Stimulated activated CD8-positive, alpha-beta memory T cell treated with anti-CD3 and anti-CD28 coated beads, Interleukin-15, amount 100 ng/mL, for 48 hours (primary cell): ENCODE measurements around the gene CST7.
A peak's percentile ranks its signal among the peaks of the same experiment; 100 is the strongest.
"Not testable (repeated sequence)": the region's sequence is repeated elsewhere in the genome, so short reads cannot be mapped to it uniquely, and the experiment has no call there.

Experiments used
- DNase-seq, 2 donors: peaks; one replicate each; pipeline ENCODE4 v3.0.0-alpha.2; 2020; ENCODE audit warnings: low read depth in 2 of 2

Gene CST7, protein sequence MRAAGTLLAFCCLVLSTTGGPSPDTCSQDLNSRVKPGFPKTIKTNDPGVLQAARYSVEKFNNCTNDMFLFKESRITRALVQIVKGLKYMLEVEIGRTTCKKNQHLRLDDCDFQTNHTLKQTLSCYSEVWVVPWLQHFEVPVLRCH

DNA sequence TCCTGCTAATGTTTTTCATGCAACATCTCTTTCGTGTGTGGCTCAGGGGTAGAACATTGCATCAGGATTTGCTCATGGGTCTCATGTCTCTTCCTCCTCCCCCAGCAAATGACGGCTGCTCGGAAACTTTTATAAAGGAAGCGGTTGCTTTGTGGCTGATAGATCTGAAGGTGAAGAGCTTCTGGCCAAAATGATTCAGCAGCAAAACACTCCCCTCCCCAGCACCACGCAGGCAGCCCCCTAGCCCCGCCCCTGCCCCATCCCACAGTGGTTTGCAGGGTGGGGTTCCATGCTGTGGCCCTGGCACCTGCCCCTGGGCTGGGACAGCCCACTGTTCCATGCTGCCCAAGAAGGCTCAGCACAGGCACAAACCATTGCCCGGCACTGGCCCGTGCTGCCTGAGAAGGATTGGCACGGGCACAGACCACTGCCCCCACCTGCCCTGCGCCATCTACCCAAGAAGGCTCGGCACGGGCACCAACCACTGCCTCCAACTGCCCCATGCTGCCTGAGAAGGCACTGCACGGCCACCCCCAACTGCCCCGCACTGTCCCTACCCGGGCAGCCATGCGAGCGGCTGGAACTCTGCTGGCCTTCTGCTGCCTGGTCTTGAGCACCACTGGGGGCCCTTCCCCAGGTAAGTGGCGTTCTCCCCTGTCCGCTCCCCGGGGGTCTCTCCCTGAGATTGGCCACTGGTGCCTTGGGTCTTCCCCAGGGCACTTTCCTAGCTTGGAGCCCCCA, at the start of gene CST7:
Gene CST7, plus strand, starts transcription at position 331 of the 741 bp plus-strand sequence. Its CDS starts 237 bp downstream, at position 568.
- DNase-seq, result peak; percentile 86 to 89

GRCh38 chr20:24906806-24907205, 42.3 kb upstream of the CST7 start:
- no peak for DNase-seq

- no peak for DNase-seq
Measured at GRCh38 chr20:24908642-24909041, 40.4 kb upstream of the CST7 start.

DNA sequence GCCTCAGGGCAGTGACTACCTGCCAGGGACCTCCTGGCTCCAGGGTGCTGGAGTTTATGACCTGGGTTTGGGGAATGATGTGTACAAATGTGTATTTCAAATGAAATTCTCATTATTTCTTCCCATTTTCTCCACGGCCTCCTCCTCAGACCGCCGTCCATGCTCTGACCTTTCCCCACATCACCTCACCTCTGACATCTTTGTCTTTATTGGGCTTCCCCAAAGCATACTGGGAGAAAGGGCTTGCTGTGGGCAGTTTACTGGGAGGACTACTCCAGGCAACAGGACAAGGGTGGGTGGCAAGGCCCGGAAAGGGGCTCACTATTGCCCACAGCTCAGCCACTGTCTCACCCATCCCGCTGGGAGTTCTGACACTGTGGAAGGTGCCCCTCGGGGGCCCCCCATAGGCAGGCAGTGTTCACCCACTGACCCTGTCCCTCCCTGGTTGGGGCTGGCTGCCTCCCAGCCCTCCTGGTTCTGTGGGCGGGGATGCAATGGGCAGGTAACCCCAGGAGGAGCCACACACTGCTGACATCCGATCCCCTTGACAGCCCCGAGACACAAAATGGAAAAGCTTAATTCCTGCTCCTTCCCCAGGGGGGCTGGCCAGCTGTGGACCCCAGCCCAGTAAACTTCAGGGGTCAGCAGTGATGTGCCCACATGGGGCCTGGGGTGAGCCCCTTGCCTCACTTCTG, 39.8 kb upstream of the CST7 start:
- no peak for DNase-seq

DNA sequence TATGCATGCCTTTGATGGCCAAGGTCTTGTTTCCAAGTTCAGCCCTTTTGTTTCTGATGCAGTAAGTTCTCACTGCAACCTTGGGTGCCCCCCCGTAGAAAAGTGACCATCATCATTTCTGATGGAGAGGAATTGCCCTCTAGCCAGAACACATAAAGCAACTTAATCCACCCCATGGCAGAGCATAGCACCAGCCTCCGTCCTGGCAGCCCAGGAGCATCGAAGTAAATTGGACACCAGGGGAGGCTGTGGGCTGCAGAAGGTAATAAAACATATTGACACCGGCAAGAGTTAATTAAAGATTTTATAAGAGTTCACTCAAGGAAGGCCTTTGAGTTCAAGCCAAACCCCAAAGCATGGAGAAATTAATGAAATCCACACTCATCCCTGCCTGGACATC, 39.2 kb upstream of the CST7 start:
- DNase-seq, result no peak

GRCh38 chr20:24910461-24910860, 38.6 kb upstream of the CST7 start:
- no peak for DNase-seq

GRCh38 chr20:24911461-24911860, 37.6 kb upstream of the CST7 start:
- DNase-seq, result no peak

GRCh38 chr20:24912397-24913075, 36.5 kb upstream of the CST7 start:
- DNase-seq, result no peak

GRCh38 chr20:24913076-24913628, 35.9 kb upstream of the CST7 start:
- no peak for DNase-seq

DNA sequence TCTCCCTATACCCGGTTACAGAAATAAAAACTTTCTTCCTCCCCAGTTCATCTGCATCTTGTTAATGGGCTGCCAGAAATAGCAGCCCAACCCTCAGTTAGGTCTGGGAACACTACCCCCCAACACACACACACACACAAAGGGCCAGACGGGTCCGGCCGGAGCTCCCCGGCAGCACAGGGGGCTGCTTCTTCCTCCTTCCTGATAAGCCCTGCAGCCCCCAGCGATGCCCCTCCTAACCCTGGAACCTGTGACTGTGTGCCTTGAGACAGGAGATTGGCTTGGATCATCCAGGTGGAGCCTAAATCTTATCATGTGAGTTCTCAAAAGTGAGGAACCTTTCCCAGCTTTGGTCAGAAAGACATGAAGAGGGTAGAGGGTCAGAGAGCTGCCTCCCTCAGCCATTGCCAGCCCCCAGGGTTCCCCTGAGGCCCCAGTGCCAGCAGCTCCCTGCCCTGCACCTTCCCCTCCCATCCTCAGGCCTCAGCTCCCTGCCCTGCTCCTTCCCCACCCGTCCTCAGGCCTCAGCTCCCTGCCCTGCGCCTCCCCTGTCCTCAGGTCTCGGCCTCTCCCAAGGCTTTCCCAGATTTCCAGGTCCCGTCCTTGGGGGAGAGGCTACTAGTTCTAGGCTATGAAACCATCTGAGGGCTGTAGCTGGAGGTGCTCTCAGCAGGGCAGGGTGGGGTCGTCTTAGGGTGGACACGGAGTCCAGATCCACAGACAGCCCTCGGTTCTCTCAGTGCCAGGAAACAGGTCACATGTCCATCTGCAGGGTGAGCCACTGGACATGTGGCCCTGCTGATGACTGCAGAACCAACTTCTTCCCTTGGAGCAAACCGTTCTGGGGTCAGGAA, 34.5 kb upstream of the CST7 start:
- no peak for DNase-seq

- no peak for DNase-seq
Measured at GRCh38 chr20:24915440-24915839, 33.6 kb upstream of the CST7 start.

DNA sequence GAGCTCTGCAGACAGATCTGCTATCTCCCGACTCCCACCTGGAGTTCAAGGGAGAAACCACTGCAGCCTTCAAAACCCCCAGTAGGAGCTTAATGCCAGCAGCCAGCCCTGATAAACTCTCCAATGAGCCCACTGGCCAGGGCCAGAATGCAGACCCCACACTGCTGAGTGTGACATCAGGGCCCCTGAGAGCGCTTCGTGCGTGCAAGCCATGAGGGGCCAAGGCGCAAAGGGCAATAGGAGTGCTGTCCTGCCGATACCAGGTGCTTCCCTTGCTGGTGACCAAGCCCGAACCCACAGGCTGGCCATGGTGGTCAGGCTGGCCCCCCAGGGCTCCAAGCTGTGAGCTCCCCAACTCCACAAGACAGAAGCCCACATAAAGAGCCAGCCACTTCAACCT, 33.2 kb upstream of the CST7 start:
- DNase-seq, result no peak

DNA sequence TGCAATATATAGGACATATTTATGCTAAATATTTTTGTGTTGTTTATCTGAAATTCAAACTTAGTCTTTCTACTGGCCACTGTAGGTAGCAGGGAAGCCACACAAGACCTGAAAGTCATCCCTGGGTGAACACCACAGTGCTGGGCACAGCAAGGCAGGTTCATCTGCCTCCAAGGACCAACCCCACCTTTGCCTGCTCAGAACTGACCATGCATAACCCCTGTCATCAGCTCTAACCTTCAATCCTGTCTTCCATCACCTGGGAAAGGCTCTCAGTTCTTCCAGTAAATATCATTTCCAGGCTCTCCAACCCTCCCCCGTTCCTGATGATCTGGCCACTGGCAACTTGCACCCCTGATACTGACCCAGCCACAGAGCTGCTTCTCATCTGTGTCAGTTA, 32.7 kb upstream of the CST7 start:
- DNase-seq, result no peak

DNA sequence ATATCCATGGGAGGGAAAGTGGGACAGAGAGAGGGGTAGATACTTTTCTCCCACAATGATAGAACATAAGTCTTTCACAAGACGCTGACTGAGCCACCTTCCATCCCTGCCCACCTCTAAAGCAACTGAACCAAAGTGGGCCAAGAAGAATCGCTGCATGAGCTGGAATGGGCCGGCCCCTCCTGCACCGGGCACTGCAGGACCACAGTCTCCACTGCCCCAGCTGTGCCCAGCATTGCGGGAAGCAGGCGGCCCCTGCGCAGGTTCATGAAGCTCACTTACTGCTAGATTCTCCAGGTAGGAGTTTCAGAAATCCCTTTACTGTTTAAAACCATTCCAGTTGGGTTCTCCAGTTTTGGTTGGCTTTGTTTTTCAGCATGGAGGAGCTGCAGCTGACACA, 32.0 kb upstream of the CST7 start:
- no peak for DNase-seq

DNA sequence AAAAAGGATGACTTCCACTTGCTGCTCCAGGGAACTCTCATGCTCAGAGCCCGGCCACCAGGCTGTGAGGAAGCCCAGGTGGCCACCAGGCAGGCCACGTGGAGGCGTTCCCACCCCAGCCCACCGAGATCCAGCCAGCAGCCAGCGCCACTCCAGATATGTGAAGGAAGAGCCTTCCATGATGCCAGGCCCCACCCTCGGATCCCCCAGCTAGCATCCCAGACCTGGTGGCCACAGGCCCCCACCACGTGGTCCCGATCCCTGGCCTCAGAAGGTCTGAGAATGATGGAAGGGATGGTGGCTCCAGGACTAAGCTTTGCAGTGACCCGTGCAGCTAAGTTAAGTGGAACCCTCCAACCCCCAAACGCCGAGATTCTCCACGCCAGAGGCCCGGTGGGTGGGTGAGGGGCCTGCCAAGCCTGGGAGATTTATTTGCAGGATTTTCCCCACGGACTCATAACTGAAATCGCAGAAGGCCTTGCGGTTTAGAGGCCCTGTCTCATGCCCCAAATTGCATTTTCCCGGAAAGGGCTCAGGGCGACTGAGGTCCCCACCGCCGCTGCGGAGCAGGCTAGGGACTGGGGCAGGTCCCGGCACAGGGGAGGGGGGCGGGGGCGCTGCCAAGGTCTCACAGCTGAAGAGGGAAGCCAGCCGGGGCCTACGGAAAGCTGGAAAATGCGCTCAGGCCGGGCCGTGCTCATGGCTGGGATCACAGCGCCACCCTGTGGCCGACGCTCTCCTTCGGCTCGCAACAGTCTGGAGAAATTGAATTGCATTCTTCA, 31.1 kb upstream of the CST7 start:
- peak in 1 of 2 donors; percentile 24 for DNase-seq

- no peak for DNase-seq
Measured at GRCh38 chr20:24918579-24919566, 30.2 kb upstream of the CST7 start.

DNA sequence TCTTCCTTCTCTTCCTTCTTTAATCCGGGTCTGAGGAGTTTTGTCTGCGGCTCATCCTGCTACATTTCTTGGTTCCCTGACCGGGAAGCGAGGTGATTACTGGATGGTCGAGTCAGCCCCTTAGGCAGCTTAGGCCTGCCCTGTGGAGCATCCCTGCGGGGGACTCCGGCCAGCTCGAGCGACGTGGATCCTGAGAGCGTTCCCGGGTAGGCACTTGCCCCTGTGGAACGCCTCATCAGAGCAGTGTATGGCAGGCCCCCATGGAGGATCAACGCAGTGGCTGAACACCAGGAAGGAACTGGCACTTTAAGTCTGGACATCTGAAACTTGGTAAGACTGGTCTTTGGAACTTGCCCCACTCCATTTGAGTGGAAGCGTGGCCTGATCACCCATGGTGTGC, 29.4 kb upstream of the CST7 start:
- not testable (repeated sequence) for DNase-seq

- not testable (repeated sequence) for DNase-seq
Measured at GRCh38 chr20:24920706-24921105, 28.4 kb upstream of the CST7 start.

DNA sequence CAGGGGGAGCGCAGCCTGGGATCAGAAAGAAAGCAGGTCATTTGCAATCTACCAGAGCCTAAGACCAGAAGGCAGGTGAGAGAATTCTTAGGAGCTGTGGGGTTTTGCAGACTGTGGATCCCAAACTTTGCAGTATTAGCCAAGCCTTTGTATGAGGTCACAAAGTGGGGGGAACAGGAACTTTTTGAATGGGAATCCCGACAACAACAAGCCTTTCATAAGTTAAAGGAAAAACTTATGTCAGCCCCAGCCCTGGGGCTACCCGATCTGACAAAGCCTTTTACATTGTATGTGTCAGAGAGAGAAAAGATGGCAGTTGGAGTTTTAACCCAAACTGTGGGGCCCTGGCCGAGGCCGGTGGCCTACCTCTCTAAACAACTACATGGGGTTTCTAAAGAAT, 19.8 kb upstream of the CST7 start:
- not testable (repeated sequence) for DNase-seq
